Mammary epithelial cell (primary cell): ENCODE results near the gene CPSF3.

ENCODE experiments used
- EZH2 ChIP-seq: IDR thresholded peaks from 2 replicates; pipeline ENCODE4 v1.6.1; 2012; ENCODE audit warnings: low read length, inconsistent platforms, borderline replicate concordance
- TF ChIP-seq, protein P1 (sequence below), 2 donors: IDR thresholded peaks in 1 of 2; conservative IDR thresholded peaks in 1 of 2; 2 replicates each; pipeline ENCODE4 v1.5.1; 2011 to 2012; ENCODE audit warnings: inconsistent platforms in 2 of 2, low read length in 2 of 2, mild to moderate bottlenecking in 2 of 2, control low read depth in 1 of 2, low read depth in 1 of 2; ENCODE audit not compliant: insufficient read depth in 1 of 2; ENCODE audit errors: extremely low read depth in 1 of 2

GRCh38 chr2:9420495-9420894, 3.0 kb upstream of the CPSF3 start:
- TF ChIP-seq, protein P1, sequence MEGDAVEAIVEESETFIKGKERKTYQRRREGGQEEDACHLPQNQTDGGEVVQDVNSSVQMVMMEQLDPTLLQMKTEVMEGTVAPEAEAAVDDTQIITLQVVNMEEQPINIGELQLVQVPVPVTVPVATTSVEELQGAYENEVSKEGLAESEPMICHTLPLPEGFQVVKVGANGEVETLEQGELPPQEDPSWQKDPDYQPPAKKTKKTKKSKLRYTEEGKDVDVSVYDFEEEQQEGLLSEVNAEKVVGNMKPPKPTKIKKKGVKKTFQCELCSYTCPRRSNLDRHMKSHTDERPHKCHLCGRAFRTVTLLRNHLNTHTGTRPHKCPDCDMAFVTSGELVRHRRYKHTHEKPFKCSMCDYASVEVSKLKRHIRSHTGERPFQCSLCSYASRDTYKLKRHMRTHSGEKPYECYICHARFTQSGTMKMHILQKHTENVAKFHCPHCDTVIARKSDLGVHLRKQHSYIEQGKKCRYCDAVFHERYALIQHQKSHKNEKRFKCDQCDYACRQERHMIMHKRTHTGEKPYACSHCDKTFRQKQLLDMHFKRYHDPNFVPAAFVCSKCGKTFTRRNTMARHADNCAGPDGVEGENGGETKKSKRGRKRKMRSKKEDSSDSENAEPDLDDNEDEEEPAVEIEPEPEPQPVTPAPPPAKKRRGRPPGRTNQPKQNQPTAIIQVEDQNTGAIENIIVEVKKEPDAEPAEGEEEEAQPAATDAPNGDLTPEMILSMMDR (conservative IDR thresholded peaks at IDR 0.05 in 1 of 2, IDR thresholded peaks at IDR 0.05 in 1 of 2; ENCODE audit: extremely low read depth in 1 of 2, insufficient read depth in 1 of 2, low read depth in 1 of 2, low read length in 2 of 2), result no peak
- TF ChIP-seq EZH2, result no peak
